ENCODE results near the gene MYO1E. TPM values are rescaled to one million over a fixed set of nuclear protein-coding genes. Genes with fewer than 3 reads are reported as not detected.
A peak's percentile ranks its signal among the peaks of the same experiment; 100 is the strongest.

The MYO1E gene
- total RNA-seq, 1 experiment from 2014 or later = 34.0 TPM

DNA sequence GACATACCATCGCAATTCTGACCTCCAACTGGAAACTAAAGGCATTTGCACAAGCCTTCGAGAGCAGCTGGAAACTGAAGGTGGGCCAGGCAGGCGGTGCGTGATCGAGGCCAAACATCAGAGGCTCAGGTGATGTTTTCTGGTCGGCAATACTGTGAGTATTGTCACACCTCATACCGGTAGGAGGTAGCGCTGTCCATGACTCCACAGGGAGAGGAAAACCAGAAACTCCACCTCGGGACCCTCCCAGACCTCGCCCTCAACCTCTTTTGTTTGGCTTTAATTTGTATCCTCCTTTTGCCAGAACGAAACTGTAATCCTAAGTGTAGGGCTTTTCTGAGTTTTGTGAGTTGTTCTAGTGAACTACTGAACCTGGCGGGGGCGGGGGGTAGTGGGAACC, 122.4 kb downstream of the MYO1E start:
- H3K27me3 ChIP-seq (ENCODE audit: control insufficient read depth, insufficient read depth, low read length) = no peaks in the 10 kb centered on the region
- H3K36me3 ChIP-seq (replicated peaks; ENCODE audit: control insufficient read depth, insufficient read depth, low read length) = no peaks in the 10 kb centered on the region; the same call in 1 of the 2 replicates
- H3K4me3 ChIP-seq (ENCODE audit: insufficient read depth, low read depth, low read length) = no peak overlapping the region
- DNase-seq = no peak

DNA sequence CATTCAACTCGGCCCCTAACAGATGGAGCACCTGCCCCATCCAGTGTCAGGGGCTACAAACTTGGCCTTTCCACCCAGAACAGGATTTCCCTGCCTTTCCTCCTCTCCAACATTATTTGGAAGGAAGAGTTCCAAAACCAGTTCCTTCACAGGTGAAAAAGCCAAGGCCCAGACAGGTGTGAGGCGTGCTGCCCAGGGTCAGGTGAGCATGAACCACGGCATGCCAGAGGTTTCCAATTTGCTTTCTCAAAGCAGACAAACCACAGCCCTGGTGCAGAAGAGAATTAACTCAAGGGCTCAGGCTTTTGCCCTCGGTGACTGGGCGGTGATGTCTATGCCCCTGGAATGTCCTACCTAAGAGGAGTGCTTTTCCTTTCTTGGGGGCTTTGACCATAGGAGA, 122.9 kb downstream of the MYO1E start:
- Histone ChIP-seq H3K4me3 (ENCODE audit: insufficient read depth, low read depth, low read length) (no peak overlapping the region), H3K27me3 (ENCODE audit: control insufficient read depth, insufficient read depth, low read length) (no peaks in the 10 kb centered on the region), H3K36me3 (replicated peaks; ENCODE audit: control insufficient read depth, insufficient read depth, low read length) (no peaks in the 10 kb centered on the region; the same call in 1 of the 2 replicates)
- no peak for DNase-seq

DNA sequence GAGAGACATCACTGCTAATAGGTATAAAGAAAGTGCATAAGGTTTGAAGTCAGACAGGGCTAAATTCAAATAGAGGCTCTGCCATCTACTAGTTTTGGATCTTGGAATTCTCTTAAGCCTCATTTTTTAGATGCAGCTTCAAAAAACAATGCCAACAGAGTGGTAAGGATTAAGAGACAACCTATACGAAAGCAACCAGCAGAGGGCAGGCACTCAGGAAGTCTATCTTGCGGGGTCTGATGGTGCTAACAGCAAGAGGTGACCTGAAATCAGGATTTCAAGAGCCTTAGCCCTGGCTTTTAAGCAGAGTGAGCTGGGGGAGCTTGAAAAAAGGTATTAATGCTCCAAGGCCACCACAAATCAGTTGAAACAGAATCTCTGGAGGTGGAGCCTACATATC, 125.3 kb downstream of the MYO1E start:
- Histone ChIP-seq H3K36me3 (replicated peaks; ENCODE audit: control insufficient read depth, insufficient read depth, low read length) (no peaks in the 10 kb centered on the region; the same call in 1 of the 2 replicates), H3K27me3 (ENCODE audit: control insufficient read depth, insufficient read depth, low read length) (no peaks in the 10 kb centered on the region), H3K4me3 (ENCODE audit: insufficient read depth, low read depth, low read length) (no peak overlapping the region)
- DNase-seq = peak; percentile 67

DNA sequence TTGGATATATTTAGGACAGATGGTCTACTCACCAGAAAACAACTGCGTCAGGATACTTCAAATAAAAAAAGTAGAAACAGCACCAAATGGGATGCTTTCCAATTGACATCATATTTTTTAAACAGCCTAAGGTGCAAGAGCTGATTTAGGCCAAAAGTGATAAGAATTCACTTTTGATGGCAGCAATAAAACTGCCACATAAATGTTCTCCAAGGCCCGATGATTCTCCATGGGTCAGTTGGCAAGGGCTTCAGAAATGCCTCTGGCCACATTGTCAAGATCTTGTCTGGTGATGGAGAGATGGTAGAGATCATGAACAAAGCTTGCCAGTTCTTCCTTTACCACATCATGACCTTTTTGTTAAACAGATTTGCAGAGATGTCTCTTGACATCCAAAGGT, 127.1 kb downstream of the MYO1E start:
- Histone ChIP-seq H3K36me3 (replicated peaks; ENCODE audit: control insufficient read depth, insufficient read depth, low read length) (no peaks in the 10 kb centered on the region), H3K27me3 (ENCODE audit: control insufficient read depth, insufficient read depth, low read length) (no peaks in the 10 kb centered on the region), H3K4me3 (ENCODE audit: insufficient read depth, low read depth, low read length) (no peak overlapping the region)
- no peak for DNase-seq

- no peak for DNase-seq
- no peaks in the 10 kb centered on the region for H3K27me3 ChIP-seq (ENCODE audit: control insufficient read depth, insufficient read depth, low read length)
- no peaks in the 10 kb centered on the region for H3K36me3 ChIP-seq (replicated peaks; ENCODE audit: control insufficient read depth, insufficient read depth, low read length)
- no peak overlapping the region for H3K4me3 ChIP-seq (ENCODE audit: insufficient read depth, low read depth, low read length)
These were observed 128.3 kb downstream of the MYO1E start for GRCh38 chr15:59244337-59244736.

DNA sequence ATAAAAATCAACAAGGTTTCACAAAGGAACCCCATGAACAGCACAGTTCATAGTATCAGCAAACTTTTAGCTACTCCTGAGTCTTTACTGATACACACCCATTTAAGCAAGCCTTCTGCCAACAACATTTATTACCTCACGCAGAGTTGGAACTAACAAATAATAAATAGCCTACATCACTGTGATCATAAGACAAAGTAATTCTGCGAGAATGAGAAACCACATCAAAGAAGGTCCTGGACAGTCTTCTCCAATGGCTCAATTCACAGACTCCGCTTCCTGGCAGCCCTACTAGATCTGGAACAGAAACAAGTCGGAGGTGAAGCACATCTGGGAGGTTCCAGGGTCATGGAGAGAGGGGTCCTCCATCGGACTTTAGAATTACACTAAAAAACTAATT, 129.0 kb downstream of the MYO1E start:
- no peaks in the 10 kb centered on the region for H3K27me3 ChIP-seq (ENCODE audit: control insufficient read depth, insufficient read depth, low read length)

DNA sequence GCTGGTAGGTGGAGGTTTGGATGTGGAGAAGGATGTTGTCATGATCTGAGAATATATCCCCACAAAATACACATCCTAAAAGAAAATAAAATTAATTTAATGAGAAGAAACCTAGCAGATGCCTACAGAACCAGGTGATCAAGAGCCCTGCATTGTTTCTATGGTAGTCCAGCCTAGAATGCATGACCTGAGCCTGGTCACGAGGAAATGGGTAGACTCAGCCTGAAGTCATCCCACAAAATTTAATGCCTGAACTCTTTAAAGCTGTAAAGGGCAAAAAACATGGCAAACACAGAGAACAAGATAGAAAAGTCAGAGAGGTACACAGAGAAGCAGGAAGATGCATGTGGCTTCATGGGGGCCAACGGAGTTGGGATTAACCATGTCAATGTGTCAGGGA, 130.0 kb downstream of the MYO1E start:
- no peaks in the 10 kb centered on the region for H3K36me3 ChIP-seq (replicated peaks; ENCODE audit: control insufficient read depth, insufficient read depth, low read length)
- no peak for DNase-seq
- H3K27me3 ChIP-seq (ENCODE audit: control insufficient read depth, insufficient read depth, low read length) = no peaks in the 10 kb centered on the region
- H3K4me3 ChIP-seq (ENCODE audit: insufficient read depth, low read depth, low read length) = no peak overlapping the region

More for the DNA sequence above, 129.0 kb downstream of the MYO1E start:
- no peak for DNase-seq
- H3K36me3 ChIP-seq (replicated peaks; ENCODE audit: control insufficient read depth, insufficient read depth, low read length) = no peaks in the 10 kb centered on the region
- H3K4me3 ChIP-seq (ENCODE audit: insufficient read depth, low read depth, low read length) = no peak overlapping the region

- no peak for DNase-seq
- H3K36me3 ChIP-seq (replicated peaks; ENCODE audit: control insufficient read depth, insufficient read depth, low read length) = no peaks in the 10 kb centered on the region
- H3K4me3 ChIP-seq (ENCODE audit: insufficient read depth, low read depth, low read length) = no peak overlapping the region
- no peaks in the 10 kb centered on the region for H3K27me3 ChIP-seq (ENCODE audit: control insufficient read depth, insufficient read depth, low read length)
These were observed 132.6 kb downstream of the MYO1E start for GRCh38 chr15:59240036-59240435.

GRCh38 chr15:59237924-59238331, 134.7 kb downstream of the MYO1E start:
- Histone ChIP-seq H3K27me3 (ENCODE audit: control insufficient read depth, insufficient read depth, low read length) (no peaks in the 10 kb centered on the region), H3K4me3 (ENCODE audit: insufficient read depth, low read depth, low read length) (no peak overlapping the region), H3K36me3 (replicated peaks; ENCODE audit: control insufficient read depth, insufficient read depth, low read length) (no peaks in the 10 kb centered on the region)
- no peak for DNase-seq

- Histone ChIP-seq H3K4me3 (ENCODE audit: insufficient read depth, low read depth, low read length) (no peak overlapping the region), H3K27me3 (ENCODE audit: control insufficient read depth, insufficient read depth, low read length) (no peaks in the 10 kb centered on the region), H3K36me3 (replicated peaks; ENCODE audit: control insufficient read depth, insufficient read depth, low read length) (no peaks in the 10 kb centered on the region)
- DNase-seq = no peak
These were observed 135.4 kb downstream of the MYO1E start for GRCh38 chr15:59237119-59237855.

GRCh38 chr15:59236394-59236793, 136.3 kb downstream of the MYO1E start:
- H3K36me3 ChIP-seq (replicated peaks; ENCODE audit: control insufficient read depth, insufficient read depth, low read length) = no peaks in the 10 kb centered on the region
- no peak for DNase-seq
- no peaks in the 10 kb centered on the region for H3K27me3 ChIP-seq (ENCODE audit: control insufficient read depth, insufficient read depth, low read length)
- H3K4me3 ChIP-seq (ENCODE audit: insufficient read depth, low read depth, low read length) = no peak overlapping the region

DNA sequence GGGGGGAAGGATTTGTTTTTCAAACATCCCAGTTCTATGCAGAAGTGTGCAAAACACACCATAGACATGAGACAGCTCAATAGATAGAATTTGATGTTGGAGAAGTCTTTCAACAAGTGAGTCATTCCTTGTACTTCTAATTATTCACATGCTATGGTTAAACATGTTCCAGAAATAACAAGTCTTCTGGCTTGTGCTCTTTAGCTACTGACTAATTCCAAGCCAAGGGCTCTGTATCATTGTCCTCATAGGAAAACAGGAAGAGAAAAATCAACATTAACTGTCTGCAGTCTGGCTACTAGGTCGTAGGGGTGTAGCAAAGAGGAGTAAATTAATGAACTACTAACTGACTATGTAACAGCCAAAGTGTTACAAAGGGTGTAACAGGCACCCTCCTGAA, 140.2 kb downstream of the MYO1E start:
- H3K4me3 ChIP-seq (ENCODE audit: insufficient read depth, low read depth, low read length) = no peak overlapping the region
- no peaks in the 10 kb centered on the region for H3K27me3 ChIP-seq (ENCODE audit: control insufficient read depth, insufficient read depth, low read length)
- no peak for DNase-seq
- H3K36me3 ChIP-seq (replicated peaks; ENCODE audit: control insufficient read depth, insufficient read depth, low read length) = no peaks in the 10 kb centered on the region; the same call in 1 of the 2 replicates

- H3K36me3 ChIP-seq (replicated peaks; ENCODE audit: control insufficient read depth, insufficient read depth, low read length) = no peaks in the 10 kb centered on the region; the same call in none of the 2 replicates
- no peaks in the 10 kb centered on the region for H3K27me3 ChIP-seq (ENCODE audit: control insufficient read depth, insufficient read depth, low read length)
- H3K4me3 ChIP-seq (ENCODE audit: insufficient read depth, low read depth, low read length) = no peak overlapping the region
- no peak for DNase-seq
These were observed 142.1 kb downstream of the MYO1E start for GRCh38 chr15:59230531-59231055.

- no peak overlapping the region for H3K4me3 ChIP-seq (ENCODE audit: insufficient read depth, low read depth, low read length)
- no peak for DNase-seq
- no peaks in the 10 kb centered on the region; the same call in none of the 2 replicates for H3K36me3 ChIP-seq (replicated peaks; ENCODE audit: control insufficient read depth, insufficient read depth, low read length)
- no peaks in the 10 kb centered on the region for H3K27me3 ChIP-seq (ENCODE audit: control insufficient read depth, insufficient read depth, low read length)
These were observed 143.2 kb downstream of the MYO1E start for GRCh38 chr15:59229453-59229852.

- DNase-seq = no peak
- no peak overlapping the region for H3K4me3 ChIP-seq (ENCODE audit: insufficient read depth, low read depth, low read length)
- no peaks in the 10 kb centered on the region for H3K27me3 ChIP-seq (ENCODE audit: control insufficient read depth, insufficient read depth, low read length)
- no peaks in the 10 kb centered on the region; the same call in none of the 2 replicates for H3K36me3 ChIP-seq (replicated peaks; ENCODE audit: control insufficient read depth, insufficient read depth, low read length)
These were observed 143.7 kb downstream of the MYO1E start for GRCh38 chr15:59229015-59229414.
